Measurements from ENCODE around the gene DIAPH3.

GRCh38 chr13:59679254-59679653, 484.5 kb downstream of the DIAPH3 start:
- TF ChIP-seq EZH2 (IDR thresholded peaks at IDR 0.05; ENCODE audit: borderline replicate concordance, insufficient read depth, low read length, poor library complexity, severe bottlenecking): no peak
- no peak for TF ChIP-seq CTCF (IDR thresholded peaks at IDR 0.05; ENCODE audit: poor library complexity, severe bottlenecking)
- TF ChIP-seq, protein P1, sequence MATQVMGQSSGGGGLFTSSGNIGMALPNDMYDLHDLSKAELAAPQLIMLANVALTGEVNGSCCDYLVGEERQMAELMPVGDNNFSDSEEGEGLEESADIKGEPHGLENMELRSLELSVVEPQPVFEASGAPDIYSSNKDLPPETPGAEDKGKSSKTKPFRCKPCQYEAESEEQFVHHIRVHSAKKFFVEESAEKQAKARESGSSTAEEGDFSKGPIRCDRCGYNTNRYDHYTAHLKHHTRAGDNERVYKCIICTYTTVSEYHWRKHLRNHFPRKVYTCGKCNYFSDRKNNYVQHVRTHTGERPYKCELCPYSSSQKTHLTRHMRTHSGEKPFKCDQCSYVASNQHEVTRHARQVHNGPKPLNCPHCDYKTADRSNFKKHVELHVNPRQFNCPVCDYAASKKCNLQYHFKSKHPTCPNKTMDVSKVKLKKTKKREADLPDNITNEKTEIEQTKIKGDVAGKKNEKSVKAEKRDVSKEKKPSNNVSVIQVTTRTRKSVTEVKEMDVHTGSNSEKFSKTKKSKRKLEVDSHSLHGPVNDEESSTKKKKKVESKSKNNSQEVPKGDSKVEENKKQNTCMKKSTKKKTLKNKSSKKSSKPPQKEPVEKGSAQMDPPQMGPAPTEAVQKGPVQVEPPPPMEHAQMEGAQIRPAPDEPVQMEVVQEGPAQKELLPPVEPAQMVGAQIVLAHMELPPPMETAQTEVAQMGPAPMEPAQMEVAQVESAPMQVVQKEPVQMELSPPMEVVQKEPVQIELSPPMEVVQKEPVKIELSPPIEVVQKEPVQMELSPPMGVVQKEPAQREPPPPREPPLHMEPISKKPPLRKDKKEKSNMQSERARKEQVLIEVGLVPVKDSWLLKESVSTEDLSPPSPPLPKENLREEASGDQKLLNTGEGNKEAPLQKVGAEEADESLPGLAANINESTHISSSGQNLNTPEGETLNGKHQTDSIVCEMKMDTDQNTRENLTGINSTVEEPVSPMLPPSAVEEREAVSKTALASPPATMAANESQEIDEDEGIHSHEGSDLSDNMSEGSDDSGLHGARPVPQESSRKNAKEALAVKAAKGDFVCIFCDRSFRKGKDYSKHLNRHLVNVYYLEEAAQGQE (IDR thresholded peaks at IDR 0.05; ENCODE audit: borderline replicate concordance): no peak
- no peak for TF ChIP-seq TAF1 (IDR thresholded peaks at IDR 0.05; ENCODE audit: low read depth)
